ENCODE data around the gene SPOCD1.

DNA sequence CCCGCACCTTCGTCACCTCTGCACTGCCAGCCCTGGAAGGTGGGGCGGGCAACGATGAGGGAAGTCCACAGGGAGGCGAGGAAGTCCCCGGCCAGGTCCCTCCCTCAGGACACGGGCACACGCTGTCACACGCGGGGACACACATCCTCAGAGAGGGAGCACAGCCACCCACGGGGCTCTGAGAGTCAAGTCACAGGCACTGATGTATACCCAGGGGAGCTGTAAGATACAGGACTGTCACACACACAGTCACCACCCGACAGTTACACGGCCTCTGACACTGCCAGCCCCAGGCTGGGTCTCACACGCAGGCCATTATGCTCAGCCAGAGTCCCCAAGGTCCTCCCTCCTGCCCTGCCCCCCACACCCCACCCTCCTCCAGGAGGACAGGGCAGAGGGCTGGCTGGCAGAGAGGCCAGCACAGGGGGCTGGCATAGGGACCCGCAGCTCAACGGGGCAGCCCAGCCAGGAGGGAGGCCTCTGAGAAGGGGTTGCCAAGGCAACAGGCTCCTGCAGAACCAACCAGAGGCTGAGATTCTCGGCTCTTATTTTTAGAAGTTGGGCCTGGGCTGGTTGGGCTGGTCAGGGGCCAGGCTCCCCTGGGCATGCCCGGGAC, 34.0 kb downstream of the SPOCD1 start:
- TF ChIP-seq ZNF549 (tag by site-specific recombination; IDR thresholded peaks at IDR 0.05) (no peak), KLF16 (tag by site-specific recombination; IDR thresholded peaks at IDR 0.05) (no peak), CTCF (tag by site-specific recombination; IDR thresholded peaks at IDR 0.05) (no peak), HOXA7 (CRISPR knock-in tag; IDR thresholded peaks at IDR 0.05; ENCODE audit: borderline replicate concordance) (no peak), ZNF114 (tag by site-specific recombination; IDR thresholded peaks at IDR 0.05) (no peak), ZBTB49 (tag by site-specific recombination; IDR thresholded peaks at IDR 0.05; ENCODE audit: low read depth) (no peak), ZNF16 (tag by site-specific recombination; IDR thresholded peaks at IDR 0.05; ENCODE audit: low read depth) (no peak), GLI2 (tag by site-specific recombination; IDR thresholded peaks at IDR 0.05; ENCODE audit: borderline replicate concordance, low read depth) (no peak), YY2 (tag by site-specific recombination; IDR thresholded peaks at IDR 0.05) (no peak), ZNF280D (tag by site-specific recombination; IDR thresholded peaks at IDR 0.05) (no peak), ZNF175 (tag by site-specific recombination; IDR thresholded peaks at IDR 0.05) (no peak), ZNF623 (tag by site-specific recombination; IDR thresholded peaks at IDR 0.05) (no peak), ZNF561 (tag by site-specific recombination; IDR thresholded peaks at IDR 0.05; ENCODE audit: borderline replicate concordance) (no peak)
- TF ChIP-seq, protein P1, sequence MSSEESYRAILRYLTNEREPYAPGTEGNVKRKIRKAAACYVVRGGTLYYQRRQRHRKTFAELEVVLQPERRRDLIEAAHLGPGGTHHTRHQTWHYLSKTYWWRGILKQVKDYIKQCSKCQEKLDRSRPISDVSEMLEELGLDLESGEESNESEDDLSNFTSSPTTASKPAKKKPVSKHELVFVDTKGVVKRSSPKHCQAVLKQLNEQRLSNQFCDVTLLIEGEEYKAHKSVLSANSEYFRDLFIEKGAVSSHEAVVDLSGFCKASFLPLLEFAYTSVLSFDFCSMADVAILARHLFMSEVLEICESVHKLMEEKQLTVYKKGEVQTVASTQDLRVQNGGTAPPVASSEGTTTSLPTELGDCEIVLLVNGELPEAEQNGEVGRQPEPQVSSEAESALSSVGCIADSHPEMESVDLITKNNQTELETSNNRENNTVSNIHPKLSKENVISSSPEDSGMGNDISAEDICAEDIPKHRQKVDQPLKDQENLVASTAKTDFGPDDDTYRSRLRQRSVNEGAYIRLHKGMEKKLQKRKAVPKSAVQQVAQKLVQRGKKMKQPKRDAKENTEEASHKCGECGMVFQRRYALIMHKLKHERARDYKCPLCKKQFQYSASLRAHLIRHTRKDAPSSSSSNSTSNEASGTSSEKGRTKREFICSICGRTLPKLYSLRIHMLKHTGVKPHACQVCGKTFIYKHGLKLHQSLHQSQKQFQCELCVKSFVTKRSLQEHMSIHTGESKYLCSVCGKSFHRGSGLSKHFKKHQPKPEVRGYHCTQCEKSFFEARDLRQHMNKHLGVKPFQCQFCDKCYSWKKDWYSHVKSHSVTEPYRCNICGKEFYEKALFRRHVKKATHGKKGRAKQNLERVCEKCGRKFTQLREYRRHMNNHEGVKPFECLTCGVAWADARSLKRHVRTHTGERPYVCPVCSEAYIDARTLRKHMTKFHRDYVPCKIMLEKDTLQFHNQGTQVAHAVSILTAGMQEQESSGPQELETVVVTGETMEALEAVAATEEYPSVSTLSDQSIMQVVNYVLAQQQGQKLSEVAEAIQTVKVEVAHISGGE (tag by site-specific recombination; conservative IDR thresholded peaks at IDR 0.05; ENCODE audit: low read depth) = no peak

All from HEK293 (cell line).